LoVo (cell line): ENCODE data around the gene MYLK2.
A peak's percentile ranks its signal among the peaks of the same experiment; 100 is the strongest.
"Not testable (repeated sequence)": the region's sequence is repeated elsewhere in the genome, so short reads cannot be mapped to it uniquely, and the experiment has no call there.

Source experiments
- DNase-seq: peaks from one replicate; pipeline ENCODE4 v3.0.0-alpha.2; 2016; ENCODE audit warnings: low spot score

MYLK2 gene

DNA sequence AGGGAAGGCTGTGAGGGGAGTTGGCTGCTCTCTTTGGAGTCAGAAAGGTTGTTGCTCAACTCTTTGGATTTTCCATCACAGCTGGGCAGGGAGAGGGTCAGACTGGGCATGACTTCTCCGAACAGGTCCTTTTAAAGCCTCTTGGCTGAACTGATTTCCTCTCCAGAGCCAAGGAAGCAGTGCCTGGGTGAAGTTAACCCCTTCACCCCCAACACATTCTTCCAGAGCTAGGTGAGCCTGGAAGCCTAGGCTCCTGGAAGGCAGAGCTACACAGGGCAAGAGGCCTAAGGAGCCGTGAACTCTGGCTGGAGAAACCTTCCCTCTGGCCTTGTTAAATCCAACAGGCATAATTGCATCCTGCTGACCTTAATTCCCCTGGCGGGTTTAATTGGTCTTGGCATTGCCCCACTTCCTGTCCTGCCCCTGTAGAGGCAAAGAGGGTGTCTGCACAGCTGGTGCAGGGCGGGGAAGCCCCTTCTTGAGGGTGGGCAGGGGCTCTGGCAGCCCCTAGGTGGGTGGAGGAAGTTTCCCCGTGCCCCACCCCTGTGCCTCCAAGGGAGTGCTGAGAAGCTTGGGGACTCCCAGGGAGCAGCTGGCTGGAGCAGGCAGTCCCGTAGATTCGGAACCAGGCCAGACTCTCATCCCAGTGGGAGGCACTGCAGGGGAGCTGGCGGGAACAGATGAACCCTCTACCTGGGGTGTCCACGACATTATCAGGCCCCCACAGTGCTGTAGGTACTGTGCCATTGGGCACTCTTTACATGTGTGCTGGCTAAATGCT is 3.6 kb upstream of the MYLK2 start:
- no peak for DNase-seq

DNA sequence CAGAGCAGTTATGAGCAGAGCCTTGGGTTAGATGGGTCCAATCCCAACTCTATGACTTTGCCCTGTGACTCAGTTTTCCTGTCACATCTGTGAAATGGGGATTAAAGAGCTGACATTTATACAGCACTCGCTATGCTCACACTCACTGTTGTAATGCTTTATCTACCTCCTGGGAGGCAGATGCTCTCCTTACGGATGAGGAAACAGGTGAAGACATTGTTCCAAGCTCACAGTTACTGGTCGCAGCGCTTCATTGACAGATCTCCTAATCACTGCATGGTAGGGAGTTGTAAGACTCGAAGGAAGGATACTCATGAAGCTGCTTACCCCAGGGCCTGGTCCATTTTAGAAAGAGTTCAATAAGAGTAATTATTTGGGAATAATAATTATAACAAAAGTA is 2.9 kb upstream of the MYLK2 start:
- DNase-seq: no peak

DNA sequence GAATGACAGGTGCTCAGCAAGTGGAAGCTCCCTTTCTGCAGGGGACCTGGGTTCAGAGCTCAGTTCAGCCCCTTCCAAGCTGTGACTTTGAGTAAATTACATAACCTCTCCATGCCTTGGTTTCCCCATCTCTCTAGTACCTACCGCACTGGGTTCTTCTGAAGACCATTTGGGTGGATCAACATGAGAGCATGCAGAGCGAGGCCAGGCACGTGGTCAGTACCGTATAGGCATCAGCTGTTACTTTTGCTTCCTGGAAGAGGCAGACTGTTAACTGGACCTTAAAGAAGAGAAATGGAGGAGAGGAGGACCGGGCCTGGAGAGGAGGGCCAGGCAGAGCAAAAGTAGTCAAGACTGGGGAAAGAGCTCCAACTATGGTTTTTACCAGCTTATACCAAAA is 1.7 kb upstream of the MYLK2 start:
- no peak for DNase-seq

DNA sequence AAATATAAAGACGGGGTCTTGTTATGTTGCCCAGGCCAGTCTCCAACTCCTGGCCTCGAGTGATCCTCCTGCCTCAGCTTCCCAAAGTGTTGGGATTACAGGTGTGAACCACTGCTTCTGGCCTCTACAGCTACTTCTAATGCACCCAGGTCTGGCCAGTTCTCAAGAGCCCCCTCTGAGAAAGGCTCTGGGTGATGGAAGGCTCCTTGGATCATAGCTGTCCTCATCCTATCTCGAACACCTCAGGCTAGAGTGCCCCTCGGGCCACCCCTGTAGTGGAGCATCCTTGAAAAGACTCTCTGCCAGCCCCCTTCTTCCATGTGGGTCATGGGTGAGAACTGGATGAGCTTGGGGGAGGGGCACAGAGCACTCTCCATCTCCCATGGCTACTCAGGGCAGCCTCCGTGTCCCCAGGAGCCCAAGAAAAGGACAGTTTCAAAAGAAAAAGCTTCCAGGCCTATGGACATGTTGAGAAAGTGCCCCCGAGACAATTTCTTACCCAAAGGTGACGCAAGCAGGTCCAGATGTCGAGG is 714 bp upstream of the MYLK2 start:
- DNase-seq: no peak

DNA sequence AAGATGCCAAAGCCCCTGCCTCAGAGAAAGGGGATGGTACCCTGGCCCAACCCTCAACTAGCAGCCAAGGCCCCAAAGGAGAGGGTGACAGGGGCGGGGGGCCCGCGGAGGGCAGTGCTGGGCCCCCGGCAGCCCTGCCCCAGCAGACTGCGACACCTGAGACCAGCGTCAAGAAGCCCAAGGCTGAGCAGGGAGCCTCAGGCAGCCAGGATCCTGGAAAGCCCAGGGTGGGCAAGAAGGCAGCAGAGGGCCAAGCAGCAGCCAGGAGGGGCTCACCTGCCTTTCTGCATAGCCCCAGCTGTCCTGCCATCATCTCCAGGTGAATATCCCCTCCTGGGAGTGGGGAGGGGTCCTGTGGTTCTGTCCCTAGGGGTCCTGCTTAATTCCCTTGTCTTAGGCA is 1.1 kb downstream of the MYLK2 start:
- no peak for DNase-seq

DNA sequence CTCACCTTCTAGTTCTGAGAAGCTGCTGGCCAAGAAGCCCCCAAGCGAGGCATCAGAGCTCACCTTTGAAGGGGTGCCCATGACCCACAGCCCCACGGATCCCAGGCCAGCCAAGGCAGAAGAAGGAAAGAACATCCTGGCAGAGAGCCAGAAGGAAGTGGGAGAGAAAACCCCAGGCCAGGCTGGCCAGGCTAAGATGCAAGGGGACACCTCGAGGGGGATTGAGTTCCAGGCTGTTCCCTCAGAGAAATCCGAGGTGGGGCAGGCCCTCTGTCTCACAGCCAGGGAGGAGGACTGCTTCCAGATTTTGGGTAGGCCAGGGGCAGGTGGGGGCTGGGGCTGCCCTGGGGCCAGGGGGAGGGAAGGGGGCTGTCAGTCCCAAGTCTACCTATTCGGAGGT is 2.3 kb downstream of the MYLK2 start:
- no peak for DNase-seq

DNA sequence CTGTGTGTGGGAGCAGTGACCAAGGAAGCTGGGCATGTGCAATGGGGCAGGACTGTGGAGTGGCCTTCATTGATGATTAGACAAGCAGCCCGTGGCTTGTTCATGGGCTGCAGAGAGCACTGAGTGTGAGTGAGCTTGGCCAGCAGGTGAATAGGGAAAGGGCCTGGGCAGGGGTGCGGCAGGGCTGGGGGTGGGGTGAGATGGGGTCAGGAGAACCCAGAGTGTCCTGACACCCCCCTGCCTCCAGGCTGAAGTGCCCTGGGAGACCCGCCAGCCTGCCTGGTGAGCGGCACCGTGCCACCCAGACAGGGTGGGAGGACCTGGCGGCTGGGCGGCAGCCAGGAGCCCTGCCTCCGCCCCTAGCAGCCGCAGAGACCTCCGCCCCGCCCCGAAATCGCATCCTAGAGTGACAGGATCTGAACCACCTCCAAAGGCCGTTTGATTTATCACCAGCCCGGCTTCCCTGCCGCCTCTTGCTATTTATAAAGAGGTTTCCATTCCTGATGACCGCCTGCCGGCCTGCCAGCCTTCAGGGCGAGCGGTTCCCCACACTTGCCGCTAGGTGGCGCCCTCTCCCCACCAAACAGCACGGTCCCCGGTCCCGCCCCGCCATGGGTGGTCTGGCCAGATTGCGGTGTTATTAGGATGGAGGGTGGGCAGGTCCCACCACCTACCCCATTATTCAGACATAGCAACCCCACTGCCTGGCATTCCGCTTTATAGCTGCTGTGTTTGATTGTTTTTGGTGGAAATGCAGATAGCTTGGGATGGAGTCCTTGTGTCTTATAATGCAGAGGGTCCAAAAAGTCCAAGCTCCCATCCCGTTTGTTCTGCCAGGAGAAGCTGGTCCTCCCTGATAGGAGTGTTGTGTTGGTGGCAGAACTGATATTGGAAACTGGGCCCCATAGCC is 3.5 kb downstream of the MYLK2 start:
- DNase-seq: peak; percentile 63

DNA sequence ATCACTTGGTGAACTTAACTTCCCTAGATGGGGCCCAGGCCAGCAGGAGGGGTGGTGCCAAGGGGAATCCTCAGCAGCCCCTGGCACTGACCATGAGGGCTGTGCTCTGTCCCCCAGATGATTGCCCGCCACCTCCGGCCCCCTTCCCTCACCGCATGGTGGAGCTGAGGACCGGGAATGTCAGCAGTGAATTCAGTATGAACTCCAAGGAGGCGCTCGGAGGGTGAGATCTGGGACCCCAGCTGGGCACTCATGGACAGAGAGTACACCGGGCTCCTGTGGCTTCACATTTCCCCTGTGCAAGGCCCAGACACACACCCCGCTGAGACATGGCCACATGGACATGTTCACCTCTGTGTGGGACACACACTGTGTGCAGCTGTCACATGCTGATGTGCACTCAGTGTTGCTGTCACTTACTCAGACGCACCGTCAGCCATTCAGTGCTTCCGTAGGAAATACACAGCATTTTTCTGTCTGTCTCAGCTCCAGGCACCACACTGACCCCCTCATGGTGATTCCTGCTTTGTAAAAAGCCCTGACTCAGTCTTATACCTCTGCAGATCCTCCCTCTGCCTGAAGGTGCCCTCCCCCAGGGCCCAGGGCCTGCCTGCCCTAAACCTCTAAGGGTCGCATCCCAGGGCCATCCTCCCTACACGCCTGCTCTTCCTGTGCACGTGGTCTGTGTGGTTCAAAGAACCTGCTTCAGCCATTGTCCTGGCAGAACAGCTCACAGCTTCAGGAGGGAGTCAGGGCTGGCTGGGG is 4.4 kb downstream of the MYLK2 start:
- no peak for DNase-seq

DNA sequence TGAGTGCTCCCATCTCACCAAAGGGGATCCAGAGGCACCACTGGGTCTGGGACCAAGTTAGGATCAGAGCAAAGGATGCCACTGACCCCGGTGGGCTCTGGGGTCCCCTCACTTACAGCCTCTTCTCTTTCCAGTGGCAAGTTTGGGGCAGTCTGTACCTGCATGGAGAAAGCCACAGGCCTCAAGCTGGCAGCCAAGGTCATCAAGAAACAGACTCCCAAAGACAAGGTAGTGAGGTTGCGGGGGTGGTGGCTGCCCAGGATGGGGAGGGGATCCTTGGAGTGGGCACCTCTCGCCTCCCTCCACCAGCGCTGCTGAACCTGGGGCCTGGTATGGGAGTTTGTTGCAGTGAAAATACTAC is 4.9 kb downstream of the MYLK2 start:
- DNase-seq: no peak

DNA sequence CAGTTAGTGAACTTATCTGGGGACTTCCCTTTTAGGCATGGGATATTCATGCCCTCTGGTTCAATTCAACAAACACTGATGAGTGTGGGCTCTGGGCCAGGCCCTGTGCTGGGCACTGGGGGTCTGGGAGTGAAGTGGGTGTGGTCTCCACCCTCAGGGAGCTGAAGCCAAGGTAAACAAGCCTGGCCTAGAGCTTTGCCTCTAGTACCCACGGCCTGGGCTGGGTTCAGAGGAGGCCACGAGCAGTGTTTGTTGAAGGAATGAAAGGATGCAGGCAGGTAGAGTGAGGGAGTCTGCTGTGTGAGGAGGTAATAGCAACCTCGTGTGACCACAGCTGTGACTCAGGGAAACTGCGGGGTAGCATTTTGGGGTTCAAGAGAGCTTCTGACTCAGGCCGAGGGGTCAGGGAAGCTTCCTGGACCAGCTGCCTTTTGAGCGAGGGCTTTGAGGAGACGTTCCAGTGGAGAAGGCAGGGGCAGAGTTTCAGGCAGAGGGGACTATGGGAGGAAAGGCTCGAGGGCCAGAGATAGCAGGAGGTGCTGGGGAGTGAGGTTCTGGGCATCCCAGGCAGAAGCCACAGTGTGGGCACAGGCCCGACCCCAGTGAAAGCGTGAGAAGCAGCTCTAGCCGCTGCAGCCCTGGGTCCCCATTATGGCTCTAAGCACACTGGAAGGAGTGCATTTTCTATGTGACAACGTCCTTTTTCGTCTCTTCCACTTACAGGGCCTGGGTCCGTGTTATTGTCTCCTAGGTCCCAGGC is 5.6 kb downstream of the MYLK2 start:
- DNase-seq: no peak

DNA sequence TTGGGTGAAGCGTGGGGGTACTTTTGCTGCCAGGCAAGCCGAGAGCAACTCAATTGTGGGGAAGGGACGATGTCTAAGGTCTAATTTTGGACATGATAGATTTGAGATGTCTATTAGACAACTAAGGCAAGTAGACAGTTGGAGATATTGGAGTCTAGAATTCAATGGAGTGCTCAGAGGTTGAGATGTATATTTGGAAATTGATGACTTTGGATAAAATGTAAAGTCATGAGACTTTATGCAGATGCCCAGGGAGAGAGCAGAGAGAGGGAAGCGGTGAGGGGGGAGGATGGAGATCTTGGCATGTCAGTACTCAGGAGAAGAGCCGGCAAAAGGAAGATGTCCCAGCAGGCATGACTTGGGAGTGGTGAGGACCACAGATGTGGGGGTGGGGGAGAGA is 6.9 kb downstream of the MYLK2 start:
- no peak for DNase-seq

DNA sequence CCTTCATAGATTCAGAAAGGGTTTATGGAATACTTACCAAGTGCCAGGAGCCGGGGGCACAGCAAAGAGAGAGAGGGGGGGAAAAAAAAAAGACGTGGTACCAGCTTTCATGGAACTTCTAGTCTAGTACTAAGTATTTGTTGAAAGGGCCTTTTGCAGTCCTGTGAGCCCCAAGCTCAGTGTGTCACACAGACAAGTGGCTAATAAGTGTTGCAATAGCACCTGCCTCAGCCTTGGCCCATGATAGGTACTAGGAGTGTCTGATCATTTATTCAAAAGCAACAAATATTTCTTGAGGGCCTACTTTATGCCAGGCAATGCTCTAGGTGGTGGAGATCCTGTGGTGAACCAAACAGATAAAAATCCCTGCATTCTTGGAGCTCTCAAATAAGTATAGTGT is 7.9 kb downstream of the MYLK2 start:
- DNase-seq: no peak

DNA sequence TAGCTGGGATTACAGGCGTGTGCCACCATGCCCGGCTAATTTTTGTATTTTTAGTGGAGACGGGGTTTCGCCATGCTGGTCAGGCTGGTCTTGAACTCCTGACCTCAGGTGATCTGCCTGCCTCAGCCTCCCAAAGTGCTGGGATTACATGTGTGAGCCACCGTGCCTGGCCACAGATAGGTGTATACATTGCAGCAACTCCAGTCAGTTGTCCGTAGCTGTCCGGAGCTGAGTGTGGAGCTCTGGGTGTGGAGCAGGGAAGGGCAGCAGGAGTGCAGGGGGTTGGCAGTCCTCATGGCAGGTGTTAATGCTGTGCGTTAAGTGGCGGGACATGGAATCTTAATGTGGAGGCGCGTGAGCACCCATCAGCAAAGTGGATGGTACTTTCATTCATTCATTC is 8.9 kb downstream of the MYLK2 start:
- not testable (repeated sequence) for DNase-seq

DNA sequence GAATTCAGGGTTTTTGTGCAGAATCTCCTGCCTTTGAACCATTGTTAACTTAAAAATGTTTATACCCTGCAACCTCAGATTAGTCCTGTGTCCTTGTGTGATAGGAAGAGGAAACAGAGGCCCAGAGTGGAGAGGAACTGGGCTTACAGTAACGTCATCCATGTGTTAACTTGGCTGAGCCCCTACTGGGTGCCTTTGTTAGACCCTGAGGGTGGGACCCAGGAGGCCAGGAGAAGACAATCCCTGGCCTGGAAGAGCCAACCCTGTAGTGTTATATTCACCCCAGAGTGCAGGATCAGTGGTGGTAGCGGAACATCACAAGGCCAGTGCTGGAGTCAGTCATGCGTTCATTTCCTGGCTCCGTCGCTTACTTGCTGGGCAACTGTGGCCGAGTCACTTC is 10.6 kb downstream of the MYLK2 start:
- DNase-seq: no peak

DNA sequence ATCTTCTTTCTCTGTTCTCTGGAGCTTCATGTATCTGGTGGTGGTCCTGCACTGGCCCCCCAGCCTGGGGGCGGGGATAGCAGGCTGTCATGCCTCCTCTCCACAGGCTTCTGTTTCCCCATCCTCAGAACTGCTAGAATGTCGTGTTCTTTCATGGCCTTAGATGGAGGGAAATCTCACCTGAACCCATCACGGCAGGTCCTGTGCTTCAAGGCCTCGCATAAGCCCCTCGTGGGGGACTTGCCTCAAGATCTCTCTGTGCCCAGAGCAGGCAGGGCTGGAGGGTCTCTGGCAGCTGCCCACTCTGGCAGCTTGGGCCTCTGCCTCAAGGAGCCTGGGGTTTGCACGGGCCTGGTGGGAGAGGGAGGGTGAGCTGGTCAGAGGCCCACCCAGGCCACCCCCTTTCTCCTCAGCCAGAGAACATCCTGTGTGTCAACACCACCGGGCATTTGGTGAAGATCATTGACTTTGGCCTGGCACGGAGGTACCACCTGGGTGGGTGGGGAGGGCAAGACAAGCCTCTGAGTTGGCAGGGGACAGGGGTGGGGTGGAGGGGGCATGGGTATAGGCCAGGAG is 11.3 kb downstream of the MYLK2 start:
- no peak for DNase-seq

DNA sequence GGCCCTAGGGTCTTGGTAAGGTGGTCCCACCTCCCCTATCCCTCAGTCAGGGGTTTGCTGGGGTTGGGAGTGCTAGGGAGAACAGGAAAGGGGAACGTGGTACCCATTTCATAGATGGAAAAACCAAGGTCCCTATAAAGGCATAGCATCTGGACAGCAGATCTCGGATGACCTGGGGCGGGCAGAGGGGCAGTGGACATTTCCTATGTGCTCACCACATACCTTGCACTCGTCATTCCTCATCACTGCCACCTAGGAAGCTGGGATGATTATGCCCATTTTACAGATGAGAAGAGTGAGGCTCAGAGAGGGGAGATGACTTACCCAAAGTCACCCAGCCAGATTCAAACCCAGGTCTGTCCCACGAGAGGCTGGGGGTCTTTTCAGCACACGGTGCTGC is 12.1 kb downstream of the MYLK2 start:
- no peak for DNase-seq

DNA sequence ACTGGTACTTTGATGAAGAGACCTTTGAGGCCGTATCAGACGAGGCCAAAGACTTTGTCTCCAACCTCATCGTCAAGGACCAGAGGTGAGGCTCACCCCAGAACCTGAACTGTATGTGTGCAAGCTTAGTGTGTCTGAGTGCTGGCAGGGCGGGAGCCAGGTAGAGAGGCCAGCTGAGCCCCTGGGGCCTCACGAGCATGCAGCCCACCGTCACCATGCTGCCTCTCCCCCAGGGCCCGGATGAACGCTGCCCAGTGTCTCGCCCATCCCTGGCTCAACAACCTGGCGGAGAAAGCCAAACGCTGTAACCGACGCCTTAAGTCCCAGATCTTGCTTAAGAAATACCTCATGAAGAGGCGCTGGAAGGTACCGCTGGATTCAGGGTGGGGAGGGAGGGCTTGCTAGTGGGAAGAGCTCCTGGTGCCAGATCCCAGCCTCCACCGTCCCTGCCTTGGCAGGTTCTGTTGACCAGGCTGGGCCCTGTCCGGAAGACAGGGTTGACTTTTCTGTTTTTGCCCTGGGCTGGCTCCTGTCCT is 12.7 kb downstream of the MYLK2 start:
- no peak for DNase-seq

DNA sequence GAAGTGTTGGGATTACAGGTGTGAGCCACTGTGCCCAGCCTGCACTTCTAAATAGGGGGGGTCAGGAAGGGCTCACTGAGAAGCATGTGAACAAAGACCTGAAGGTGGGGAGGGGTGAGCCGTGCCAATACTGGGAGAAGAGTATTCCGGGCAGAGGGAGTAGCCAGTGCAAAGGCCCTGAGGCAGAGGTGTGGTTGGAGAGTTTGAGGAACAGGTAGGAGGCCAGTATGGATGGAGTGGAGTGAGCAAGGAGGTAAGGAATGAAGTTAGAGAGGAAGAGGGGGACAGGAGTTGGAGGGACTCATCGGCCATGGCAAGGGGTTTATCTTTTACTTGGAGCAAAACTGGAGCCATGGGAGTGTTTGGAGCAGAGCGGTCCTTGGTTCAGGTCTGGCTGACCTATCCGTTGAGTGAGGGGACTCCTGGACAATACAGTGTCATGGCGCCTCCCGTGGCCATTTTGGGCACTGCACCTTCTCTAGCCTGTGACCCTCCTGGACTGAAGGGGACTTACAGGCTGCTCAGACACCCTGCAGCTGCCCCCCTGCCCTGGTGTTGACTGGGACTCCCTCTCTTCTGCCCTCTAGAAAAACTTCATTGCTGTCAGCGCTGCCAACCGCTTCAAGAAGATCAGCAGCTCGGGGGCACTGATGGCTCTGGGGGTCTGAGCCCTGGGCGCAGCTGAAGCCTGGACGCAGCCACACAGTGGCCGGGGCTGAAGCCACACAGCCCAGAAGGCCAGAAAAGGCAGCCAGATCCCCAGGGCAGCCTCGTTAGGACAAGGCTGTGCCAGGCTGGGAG is 14.2 kb downstream of the MYLK2 start:
- DNase-seq: peak; percentile 25

DNA sequence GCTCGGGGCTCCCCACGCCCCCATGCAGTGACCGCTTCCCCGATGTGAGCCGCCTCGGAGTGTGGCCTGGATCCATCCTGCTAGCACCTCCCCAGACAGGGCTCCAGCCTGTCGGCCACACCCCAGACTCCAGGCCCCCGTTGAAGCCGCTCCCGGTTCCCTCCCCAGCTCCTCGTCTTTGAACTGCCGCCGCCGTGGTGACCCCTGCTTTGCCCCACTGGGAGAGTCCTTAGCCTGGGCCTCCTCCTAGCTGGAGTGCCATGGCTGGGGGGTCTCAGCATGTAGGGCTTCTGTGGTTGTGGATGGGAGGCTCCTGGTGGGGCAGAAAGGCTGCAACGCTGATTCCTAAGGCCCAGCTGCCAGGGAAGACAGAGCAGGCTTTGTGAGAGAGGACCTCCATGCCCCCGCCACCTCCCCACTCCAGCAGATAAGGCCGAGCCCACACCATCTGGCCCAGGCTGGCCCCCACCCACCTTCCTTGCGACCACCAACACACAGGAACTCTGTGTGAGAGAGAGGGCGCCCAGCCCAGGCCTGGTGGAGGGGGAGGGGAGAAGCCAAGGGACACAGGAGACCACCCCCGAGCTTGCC is 14.9 kb downstream of the MYLK2 start:
- DNase-seq: no peak

DNA sequence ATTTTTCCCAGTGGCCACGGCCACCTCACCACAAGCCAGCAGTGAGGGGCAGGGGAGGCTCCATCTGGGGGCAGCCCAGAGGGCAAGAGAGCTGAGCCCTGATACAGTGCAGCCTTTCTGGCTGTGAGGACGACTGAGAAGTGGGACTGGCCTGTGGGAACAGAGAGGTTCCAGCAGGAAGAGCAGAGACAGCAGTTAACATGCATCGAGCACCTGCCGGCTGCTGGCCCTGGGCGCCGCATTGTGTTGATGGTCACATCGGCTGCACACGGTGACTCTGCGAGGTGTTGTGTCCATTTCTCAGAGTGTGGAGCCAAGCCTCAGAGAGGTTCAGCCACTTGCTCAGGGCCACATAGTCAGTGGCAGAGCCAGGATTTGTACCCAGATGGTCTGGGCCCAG is 16.4 kb downstream of the MYLK2 start:
- DNase-seq: no peak
